Left renal cortex interstitium (tissue), 4 donors: ENCODE results near the gene POU2F3. TPM values are rescaled to one million over a fixed set of nuclear protein-coding genes. Genes with fewer than 3 reads are reported as not detected.

Experiments
- DNase-seq, 4 donors: peaks; one replicate each; pipeline ENCODE4 v3.0.0-alpha.2; 2013; ENCODE audit warnings: low read depth in 4 of 4, low spot score in 2 of 4, missing footprints in 1 of 4
- polyA plus RNA-seq, 4 donors: library from polyadenylated mRNA; unstranded; fragments of 120-200 nt; gene quantifications; one replicate each; pipeline ENCODE4 v1.2.1, GENCODE V29; 2013; ENCODE audit not compliant: insufficient read length in 4 of 4

Gene POU2F3
- polyA plus RNA-seq, 4 donors: 0.41 to 1.6 (median 0.69) TPM

DNA sequence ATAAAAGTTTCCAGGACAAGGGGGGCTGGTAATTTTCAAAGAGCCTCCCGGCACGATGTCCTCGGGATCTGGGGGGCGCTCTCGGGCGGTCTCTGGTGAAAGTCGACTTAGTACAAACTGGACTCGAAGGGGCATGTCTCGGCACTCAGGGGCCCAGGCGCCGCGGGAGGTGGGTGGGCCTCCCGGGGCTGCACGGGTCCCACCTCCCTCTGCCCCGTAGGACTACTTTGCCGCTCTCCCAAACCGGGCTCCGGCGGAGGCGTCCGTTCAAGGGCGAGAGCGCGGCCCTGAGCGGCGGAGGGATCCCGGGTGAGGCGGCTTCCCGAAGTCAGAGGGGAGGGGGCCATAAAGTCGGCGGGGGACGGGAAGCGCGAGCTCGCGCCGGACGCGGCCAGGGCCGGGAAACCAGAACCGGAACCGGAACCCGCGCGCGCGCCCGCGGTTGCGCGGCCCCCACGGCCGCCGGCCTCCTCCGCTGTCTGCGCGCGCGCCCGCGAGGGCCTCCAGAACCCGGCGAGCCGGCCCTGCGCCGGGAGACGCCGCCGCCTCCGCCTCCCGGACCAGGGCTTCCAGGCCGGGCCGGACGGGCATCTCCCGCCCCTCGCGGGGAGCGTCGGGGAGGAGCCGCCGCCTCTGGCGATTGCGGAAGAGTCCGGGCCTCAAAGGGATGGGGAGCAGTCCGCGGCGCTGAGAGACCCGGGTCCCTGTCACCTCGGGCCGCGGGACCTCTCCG is 96.1 kb downstream of the POU2F3 start, which contains the start of gene ARHGEF12:
Gene ARHGEF12, plus strand, starts transcription at position 506 of the 733 bp plus-strand sequence. CDS start 831 bp downstream, outside the sequence.
- peak in 3 of 4 donors; percentile 91 to 94 (median 91) for DNase-seq

GRCh38 chr11:120336641-120337354 is 96.9 kb downstream of the POU2F3 start:
- no peak for DNase-seq

DNA sequence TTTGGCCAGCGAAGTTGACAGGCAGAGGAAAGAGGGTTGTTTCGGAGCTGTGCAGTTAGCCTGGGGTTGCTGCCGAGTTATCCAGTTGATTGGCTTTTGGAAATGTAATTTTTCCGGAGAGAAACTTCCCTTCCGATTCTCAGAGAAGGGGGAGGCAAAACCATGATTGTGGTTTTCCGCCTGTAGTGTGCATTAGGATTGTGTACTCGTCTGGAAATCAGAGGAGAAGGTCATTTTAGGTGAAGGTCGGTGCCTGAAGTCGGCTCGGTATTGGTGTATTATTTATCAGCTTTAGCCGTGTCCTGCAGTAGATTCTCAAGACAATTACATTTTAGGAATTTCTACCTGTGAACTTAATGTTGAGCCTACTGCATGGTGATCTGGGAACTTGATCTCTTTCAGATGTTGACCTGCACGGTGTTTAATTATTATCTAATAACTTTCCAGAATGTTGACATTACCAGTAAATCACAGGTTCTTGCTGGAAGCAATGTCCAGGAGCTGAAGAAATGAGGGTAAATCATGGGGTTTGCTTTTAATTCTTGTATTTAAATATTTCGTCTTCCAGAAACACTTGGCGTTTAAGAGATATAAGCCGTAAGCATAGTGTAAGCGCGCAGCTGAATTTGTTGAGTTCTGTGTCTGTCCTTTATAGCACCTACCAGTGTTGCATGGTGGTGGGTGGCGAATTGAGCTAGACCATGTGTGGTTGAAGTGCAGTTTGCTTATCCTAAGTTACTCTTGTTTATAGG is 97.6 kb downstream of the POU2F3 start:
- DNase-seq: no peak

- DNase-seq: no peak
Observed at GRCh38 chr11:120338107-120338933, 98.4 kb downstream of the POU2F3 start.

DNA sequence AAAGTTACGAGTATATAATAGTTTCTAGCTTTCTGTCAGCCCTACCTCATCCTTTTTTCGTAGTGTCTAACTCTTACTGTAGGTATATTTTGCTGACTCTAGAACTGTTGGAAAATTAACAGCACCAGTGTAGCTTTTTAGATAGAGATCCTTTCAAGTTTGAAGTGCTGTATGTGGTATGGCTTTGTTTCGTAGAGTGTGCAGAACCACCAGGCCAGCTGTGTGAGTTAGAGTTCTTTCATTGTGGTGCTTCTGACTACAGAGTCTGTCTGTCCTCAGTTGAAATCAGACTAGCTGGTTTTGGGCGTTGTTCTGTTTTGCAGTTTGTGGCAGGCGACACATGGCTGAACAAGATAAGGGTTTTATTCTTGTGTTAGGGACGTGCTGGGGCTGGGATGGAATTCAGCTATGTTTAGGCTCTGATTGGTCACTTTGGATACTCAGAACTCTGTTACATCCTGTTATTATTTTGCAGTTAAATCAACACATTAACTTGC is 99.5 kb downstream of the POU2F3 start:
- DNase-seq: peak in 1 of 4 donors; percentile 50

GRCh38 chr11:120340529-120340928 is 100.6 kb downstream of the POU2F3 start:
- DNase-seq: no peak

GRCh38 chr11:120342226-120342625 is 102.3 kb downstream of the POU2F3 start:
- DNase-seq: no peak

DNA sequence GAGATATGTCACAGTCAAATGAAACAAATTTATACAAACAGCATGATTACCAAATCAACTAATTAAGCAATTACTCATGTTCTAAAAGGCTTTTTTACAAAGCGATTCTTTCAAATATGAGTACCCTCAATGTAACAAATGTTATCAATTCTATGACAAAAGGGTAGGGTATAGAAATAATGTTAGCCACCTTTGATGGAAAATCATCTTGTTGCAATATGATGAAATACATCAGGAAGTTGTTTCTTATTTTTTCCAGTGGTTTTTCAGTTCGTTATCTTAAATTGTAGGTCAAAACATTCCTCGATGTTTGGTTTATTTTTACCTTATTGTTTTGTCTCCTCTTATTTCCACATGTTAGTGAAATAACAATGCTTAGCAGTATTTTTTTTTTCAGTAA is 102.7 kb downstream of the POU2F3 start:
- no peak for DNase-seq

- DNase-seq: no peak
Observed at GRCh38 chr11:120343429-120343828, 103.5 kb downstream of the POU2F3 start.

- DNase-seq: no peak
Observed at GRCh38 chr11:120344302-120345004, 104.5 kb downstream of the POU2F3 start.

DNA sequence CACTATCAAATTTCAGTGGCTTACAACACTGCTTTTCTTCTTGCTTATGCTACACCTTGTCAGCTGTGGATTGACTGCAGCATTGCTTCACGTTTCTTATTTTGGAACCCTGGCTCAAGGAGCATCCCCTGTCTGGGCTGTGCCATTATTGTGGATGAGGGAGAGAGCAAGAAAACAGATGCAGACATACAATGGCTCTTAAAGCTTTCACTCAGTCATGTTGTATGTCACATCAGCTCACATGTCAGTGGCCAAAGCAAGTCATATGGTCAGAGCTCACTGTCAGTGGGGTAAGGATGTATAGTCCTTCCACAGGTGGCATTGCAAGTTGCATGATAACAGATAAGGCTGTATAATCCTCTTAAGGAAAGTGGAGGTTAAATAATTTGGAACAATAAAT is 106.3 kb downstream of the POU2F3 start:
- no peak for DNase-seq

DNA sequence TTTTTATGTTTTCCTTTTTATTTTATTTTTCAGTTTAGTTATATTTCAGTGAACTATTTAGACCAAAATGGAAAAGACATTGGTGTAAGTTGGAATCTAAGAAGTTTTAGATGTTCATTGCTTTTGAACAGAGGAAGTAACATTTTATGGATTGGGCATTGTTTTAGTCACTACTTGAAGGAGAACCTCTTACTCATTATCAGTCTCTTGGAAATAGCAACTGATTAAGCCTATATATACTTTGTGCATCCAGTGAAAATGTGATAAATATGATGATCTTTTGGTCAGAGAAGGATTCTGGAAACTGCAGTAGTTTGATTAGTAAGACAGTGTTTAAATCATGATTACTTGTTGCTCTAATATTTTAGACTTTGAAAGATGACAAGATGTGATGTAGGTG is 110.7 kb downstream of the POU2F3 start:
- no peak for DNase-seq

DNA sequence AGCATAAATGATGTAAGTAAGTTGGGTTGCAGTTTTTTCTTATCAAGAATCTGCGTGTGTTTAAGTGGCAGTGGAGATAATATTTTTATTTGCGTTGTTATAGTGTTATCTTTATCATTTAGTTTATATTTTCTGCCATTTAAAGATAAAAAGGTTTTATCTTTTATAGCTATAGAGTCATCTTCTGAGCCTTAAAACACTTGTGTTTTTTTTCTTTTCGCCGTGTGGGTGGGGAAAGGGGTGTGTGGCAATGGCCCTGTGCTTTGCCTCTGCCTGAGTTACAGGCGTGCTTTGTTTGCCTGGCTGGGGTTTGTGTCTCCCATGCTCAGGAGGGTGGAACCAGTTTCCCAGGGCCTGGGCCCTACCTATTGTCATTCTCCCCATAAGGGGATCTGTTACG is 112.5 kb downstream of the POU2F3 start:
- DNase-seq: no peak

DNA sequence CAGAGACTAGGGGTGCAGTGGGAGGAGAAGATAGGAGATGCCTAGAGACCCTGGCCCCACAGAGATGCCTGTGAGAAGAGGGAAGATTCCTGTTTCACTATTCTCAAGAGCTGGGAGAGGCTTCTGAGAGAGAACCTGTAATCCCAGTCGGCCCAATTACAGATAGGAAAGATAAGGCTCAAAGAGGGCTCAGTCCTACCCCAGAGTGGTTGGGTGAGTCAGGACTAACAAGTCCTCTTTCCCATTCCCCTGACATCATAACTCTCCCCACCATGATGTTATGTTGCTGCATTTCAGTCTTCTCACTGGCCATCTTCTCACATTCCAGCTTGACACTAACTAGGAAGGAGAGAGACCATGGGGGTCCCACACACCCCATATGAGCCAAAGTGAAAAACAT is 114.1 kb downstream of the POU2F3 start:
- no peak for DNase-seq

GRCh38 chr11:120354779-120355178 is 114.8 kb downstream of the POU2F3 start:
- no peak for DNase-seq

DNA sequence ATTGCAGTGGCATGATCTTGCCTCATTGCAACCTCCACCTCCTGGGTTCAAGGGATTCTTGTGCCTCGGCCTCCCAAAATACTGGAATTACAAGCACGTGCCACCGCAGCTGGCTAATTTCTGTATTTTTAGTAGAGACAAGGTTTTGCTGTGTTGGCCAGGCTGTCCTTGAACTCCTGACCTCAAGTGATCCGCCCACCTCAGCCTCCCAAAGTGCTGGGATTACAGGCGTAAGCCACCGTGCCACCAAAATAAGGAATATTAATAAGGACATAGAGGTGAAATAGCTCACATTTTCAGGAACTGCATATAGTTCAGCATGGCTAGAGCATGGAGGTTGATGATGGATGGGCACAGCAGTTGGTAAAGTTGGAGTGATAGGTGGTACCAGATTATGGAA is 117.7 kb downstream of the POU2F3 start:
- no peak for DNase-seq

DNA sequence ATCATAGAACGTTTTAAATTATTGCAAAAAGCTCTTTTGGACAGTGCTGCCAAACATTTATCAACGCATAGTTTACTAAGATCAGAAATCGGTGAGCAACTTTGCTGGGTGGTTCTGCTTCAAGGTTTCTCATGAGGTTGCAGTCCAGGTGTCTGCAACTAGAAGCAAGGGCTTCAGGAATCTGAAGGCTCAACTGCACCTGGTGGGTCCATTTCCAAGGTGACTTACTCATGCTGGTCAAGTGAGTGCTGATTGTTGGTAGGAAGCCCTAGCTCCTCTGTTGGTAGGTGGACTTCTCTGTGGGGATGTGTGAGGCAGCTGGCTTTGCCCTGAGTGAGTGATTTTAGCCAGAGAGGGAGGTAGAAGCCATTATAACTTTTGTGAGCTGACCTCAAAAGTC is 118.8 kb downstream of the POU2F3 start:
- DNase-seq: no peak

DNA sequence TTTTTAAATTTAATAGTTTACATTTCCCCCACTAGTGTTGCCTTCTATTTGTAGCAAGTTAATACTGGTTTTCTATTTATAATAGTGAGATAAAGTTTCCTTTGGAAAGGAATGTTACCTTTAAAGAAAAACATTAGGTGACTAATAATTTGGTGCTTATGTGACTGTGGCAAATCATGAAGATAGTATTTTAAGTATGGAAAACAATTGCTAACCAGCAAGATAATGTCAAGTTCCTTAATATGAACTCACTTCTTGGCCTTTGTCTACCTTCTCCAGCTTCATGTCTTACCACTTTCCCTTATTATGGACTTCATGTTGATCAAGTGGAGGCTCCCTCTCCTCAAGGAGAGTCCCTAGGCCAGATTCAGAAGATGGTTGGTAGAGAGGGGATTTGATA is 123.5 kb downstream of the POU2F3 start:
- DNase-seq: no peak

- DNase-seq: no peak
Observed at GRCh38 chr11:120365512-120365911, 125.6 kb downstream of the POU2F3 start.
